Osteocyte (in vitro differentiated cells): ENCODE data around the gene LYSMD1. TPM values are rescaled to one million over a fixed set of nuclear protein-coding genes. Genes with fewer than 3 reads are reported as not detected.

ENCODE experiments used
- DNase-seq: peaks from one replicate; pipeline ENCODE4 v3.0.0; 2021; ENCODE audit warnings: mixed read lengths; ENCODE audit not compliant: unreplicated experiment; ENCODE audit errors: extremely low spot score
- H3K27ac Mint-ChIP-seq: one replicate; pipeline ENCODE4 v1.8.0; 2021; ENCODE audit warnings: mild to moderate bottlenecking, mixed read lengths; ENCODE audit not compliant: unreplicated experiment
- H3K27me3 Mint-ChIP-seq: one replicate; pipeline ENCODE4 v1.8.0; 2021; ENCODE audit warnings: mixed read lengths; ENCODE audit not compliant: unreplicated experiment
- H3K36me3 Mint-ChIP-seq: one replicate; pipeline ENCODE4 v1.8.0; 2021; ENCODE audit warnings: mixed read lengths; ENCODE audit not compliant: unreplicated experiment
- H3K4me1 Mint-ChIP-seq: one replicate; pipeline ENCODE4 v1.8.0; 2021; ENCODE audit warnings: mixed read lengths; ENCODE audit not compliant: unreplicated experiment
- H3K4me3 Mint-ChIP-seq: one replicate; pipeline ENCODE4 v1.8.0; 2021; ENCODE audit warnings: mild to moderate bottlenecking, moderate library complexity, mixed read lengths; ENCODE audit not compliant: unreplicated experiment
- H3K9me3 Mint-ChIP-seq: one replicate; pipeline ENCODE4 v1.8.0; 2021; ENCODE audit warnings: mixed read lengths; ENCODE audit not compliant: unreplicated experiment
- total RNA-seq: library from RNA; stranded (reverse); gene quantifications from 2 replicates; pipeline ENCODE4 v1.2.1, GENCODE V29; 2021
- TF ChIP-seq, protein P1 (sequence below): fragments of 200-600 bp; sonication (generic); IDR thresholded peaks from 2 replicates; pipeline ENCODE4 v1.5.0; 2021; ENCODE audit warnings: antibody characterized with exemption, mild to moderate bottlenecking, moderate library complexity

LYSMD1 gene
- total RNA-seq, 1 donor from 2014 or later, result 12.6 TPM

DNA sequence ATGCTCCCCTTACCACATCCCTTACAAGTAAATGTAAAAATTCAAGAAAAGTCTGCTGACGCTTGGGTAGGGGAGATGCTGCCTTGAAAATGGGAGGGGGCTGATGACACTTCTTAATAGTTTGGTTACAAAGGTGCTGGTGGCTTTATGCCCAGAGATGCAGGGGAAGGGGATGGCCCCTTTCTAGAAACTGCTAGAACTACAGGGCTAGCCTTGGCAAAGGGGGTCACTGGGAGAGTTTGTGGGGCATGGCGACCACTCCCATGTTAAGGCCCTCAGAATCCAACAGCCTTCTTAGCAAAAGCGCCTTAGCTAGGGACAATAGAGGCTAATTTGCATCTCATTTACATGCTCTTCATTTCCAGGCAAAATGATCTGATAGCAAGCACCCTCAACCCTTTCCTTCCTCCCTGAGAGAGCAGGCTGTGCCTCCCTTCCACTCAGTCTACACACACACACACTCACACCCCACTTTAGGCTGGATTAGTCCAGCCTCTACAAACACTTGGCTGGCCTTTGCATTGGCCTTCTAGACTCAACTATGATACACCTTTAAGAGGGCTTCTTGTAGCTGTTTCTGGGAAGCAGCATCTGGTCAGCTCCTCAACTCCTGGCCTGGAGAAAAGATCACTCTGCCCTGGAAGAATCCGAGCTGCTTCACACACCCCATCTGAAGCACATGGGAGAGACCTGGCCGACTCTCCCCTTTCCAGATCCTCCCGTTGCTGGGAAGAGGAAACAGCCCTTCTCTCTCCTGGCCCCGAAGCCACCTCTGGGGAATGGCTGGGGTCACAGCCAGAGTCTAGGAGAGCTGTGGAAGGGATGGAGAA is 21.0 kb downstream of the LYSMD1 start:
- no peaks in the 10 kb centered on the region for H3K9me3 Mint-ChIP-seq
- peaks cover 35% of the 10 kb centered on the region for H3K4me1 Mint-ChIP-seq
- DNase-seq, result no peak
- peaks cover 5% of the 10 kb centered on the region for H3K36me3 Mint-ChIP-seq
- H3K27me3 Mint-ChIP-seq, result no peaks in the 10 kb centered on the region
- no peak overlapping the region for H3K27ac Mint-ChIP-seq
- TF ChIP-seq, protein P1, sequence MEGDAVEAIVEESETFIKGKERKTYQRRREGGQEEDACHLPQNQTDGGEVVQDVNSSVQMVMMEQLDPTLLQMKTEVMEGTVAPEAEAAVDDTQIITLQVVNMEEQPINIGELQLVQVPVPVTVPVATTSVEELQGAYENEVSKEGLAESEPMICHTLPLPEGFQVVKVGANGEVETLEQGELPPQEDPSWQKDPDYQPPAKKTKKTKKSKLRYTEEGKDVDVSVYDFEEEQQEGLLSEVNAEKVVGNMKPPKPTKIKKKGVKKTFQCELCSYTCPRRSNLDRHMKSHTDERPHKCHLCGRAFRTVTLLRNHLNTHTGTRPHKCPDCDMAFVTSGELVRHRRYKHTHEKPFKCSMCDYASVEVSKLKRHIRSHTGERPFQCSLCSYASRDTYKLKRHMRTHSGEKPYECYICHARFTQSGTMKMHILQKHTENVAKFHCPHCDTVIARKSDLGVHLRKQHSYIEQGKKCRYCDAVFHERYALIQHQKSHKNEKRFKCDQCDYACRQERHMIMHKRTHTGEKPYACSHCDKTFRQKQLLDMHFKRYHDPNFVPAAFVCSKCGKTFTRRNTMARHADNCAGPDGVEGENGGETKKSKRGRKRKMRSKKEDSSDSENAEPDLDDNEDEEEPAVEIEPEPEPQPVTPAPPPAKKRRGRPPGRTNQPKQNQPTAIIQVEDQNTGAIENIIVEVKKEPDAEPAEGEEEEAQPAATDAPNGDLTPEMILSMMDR, result no peak
- peak overlapping the region; percentile 89 for H3K4me3 Mint-ChIP-seq

DNA sequence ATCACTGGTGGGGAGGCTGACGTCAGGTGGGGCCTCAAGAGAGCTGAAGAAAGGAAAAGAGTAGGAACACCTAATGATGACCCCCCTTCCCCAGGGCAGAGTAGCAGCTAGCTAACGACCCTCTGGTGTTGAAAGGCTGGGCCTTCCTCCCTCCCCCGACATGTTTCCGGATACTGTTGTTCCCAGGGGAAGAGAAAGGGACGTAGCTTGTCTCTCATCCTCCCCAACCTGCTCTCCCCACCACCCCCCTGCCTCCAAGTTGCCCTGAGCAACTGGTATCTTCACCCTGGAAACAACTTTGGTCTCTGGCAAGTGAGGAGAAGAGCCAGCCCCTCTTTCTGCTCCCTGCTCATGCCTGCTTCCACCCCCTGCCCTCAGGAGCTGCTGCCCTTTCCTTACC is 21.7 kb downstream of the LYSMD1 start:
- no peak overlapping the region for H3K4me3 Mint-ChIP-seq
- H3K36me3 Mint-ChIP-seq, result peaks cover 6% of the 10 kb centered on the region
- no peaks in the 10 kb centered on the region for H3K9me3 Mint-ChIP-seq
- H3K27me3 Mint-ChIP-seq, result no peaks in the 10 kb centered on the region
- peaks cover 35% of the 10 kb centered on the region for H3K4me1 Mint-ChIP-seq
- TF ChIP-seq, protein P1, result no peak
- no peak overlapping the region for H3K27ac Mint-ChIP-seq
- no peak for DNase-seq

DNA sequence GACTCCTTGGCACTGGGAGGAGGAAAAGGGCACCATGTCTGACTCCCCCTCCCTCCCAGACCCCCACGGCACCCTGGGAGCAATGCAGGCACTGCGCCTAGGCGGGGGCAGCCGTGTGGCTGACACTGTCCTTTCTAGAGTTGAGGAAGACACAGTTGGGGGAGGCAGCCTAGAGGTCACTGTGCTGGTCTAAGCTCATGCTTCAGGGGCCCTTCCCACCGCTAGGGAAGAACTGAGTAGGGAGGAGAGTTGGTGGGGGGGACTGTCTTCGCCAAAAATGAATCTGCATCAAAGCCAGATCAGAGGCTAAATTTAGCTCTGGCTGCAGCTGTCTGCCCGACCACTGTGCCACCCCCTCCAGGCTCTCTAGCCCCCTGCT is 22.7 kb downstream of the LYSMD1 start:
- H3K4me3 Mint-ChIP-seq, result no peak overlapping the region
- no peaks in the 10 kb centered on the region for H3K9me3 Mint-ChIP-seq
- H3K36me3 Mint-ChIP-seq, result peaks cover 5% of the 10 kb centered on the region
- no peak overlapping the region for H3K27ac Mint-ChIP-seq
- no peaks in the 10 kb centered on the region for H3K27me3 Mint-ChIP-seq
- no peak for DNase-seq
- H3K4me1 Mint-ChIP-seq, result peaks cover 35% of the 10 kb centered on the region
- TF ChIP-seq, protein P1, result no peak

DNA sequence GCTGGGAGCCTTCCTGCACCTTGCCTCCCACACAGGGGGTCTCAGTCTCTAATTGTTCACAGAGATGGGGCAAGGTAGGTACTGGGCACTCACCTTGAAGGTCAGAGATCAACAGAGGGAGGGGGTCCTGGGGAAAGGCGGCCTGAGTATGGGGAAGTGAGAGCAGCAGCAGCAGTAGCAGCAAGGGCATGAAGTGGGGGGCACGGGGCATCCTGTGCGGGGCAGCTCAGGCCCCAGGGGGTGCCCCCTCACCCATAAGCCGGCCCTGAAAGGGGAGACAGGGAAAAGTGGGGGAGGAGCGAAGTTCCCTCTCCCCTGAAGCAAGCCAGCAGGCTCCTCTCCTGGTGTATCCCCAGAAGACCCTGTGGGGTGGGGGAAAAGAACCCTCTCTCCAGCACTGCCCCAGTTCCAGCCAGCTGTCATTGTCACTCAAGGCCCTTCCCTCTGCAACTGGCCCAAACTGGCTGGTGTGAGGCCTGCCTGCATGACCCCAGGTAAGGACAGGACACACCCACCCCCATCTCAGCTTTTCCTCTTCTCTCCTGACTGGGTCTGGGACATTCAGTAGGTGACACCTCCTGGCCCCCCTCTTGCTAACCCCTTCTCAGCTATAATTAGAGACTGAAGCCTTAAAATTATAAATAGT is 23.2 kb downstream of the LYSMD1 start:
- Mint-ChIP-seq H3K4me1 (peaks cover 32% of the 10 kb centered on the region), H3K9me3 (no peaks in the 10 kb centered on the region), H3K4me3 (no peak overlapping the region), H3K27me3 (no peaks in the 10 kb centered on the region), H3K36me3 (peaks cover 5% of the 10 kb centered on the region), H3K27ac (no peak overlapping the region)
- DNase-seq, result no peak
- TF ChIP-seq, protein P1, result no peak

DNA sequence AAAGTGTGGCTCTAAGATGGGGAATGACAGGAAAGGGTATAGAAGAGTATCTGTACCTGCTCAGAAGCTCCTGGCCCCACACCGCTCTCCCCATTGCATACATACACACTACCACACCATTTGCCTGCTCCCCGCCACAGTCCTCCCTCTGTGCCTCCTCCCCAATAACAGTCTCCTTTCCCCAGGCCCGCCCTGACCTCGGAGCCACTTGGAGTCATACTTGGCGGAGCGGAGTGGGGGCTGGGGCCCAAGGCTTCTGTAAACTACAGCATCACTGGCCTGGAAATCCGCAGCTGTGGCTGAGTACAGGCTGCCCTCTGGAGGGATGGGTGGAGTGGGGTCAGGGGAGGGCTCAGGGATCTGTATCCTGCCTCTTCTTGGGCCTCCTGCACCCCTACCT is 27.9 kb downstream of the LYSMD1 start:
- H3K9me3 Mint-ChIP-seq, result no peaks in the 10 kb centered on the region
- no peak for DNase-seq
- TF ChIP-seq, protein P1, result no peak
- no peak overlapping the region for H3K4me3 Mint-ChIP-seq
- H3K4me1 Mint-ChIP-seq, result peaks cover 2% of the 10 kb centered on the region
- H3K27ac Mint-ChIP-seq, result no peak overlapping the region
- H3K36me3 Mint-ChIP-seq, result peaks cover 28% of the 10 kb centered on the region
- H3K27me3 Mint-ChIP-seq, result no peaks in the 10 kb centered on the region
